Epithelial cell of proximal tubule (primary cell): ENCODE measurements around the gene TPCN1. TPM values are rescaled to one million over a fixed set of nuclear protein-coding genes. Genes with fewer than 3 reads are reported as not detected.

ENCODE experiments used
- DNase-seq: peaks from one replicate; pipeline ENCODE4 v3.0.0-alpha.2; 2011; ENCODE audit warnings: low read depth
- H3K4me3 ChIP-seq: 2 replicates; pipeline ENCODE4 v1.5.1; 2011; ENCODE audit warnings: low read depth, mild to moderate bottlenecking, low read length
- CTCF ChIP-seq: conservative IDR thresholded peaks from 2 replicates; pipeline ENCODE4 v1.5.1; 2012; ENCODE audit warnings: low read depth, mild to moderate bottlenecking, low read length
- total RNA-seq: library from RNA; depleted of rRNA; stranded (reverse); fragments of >200 nt; gene quantifications from 2 replicates; pipeline ENCODE4 v1.2.3, GENCODE V29; 2015

TPCN1 gene
- total RNA-seq, 1 donor from 2014 or later = 32.0 TPM

GRCh38 chr12:113186033-113186365, 35.3 kb upstream of the TPCN1 start:
- no peak for TF ChIP-seq CTCF
- no peak for DNase-seq
- peak overlapping the region; percentile 91 for H3K4me3 ChIP-seq

GRCh38 chr12:113186666-113187325, 34.5 kb upstream of the TPCN1 start:
- DNase-seq = no peak
- peak overlapping the region; percentile 91 for H3K4me3 ChIP-seq
- no peak for TF ChIP-seq CTCF

GRCh38 chr12:113189361-113189760, 31.9 kb upstream of the TPCN1 start:
- TF ChIP-seq CTCF = no peak
- DNase-seq = no peak
- no peak overlapping the region for H3K4me3 ChIP-seq

- no peak for TF ChIP-seq CTCF
- DNase-seq = no peak
- no peak overlapping the region for H3K4me3 ChIP-seq
These were observed 30.5 kb upstream of the TPCN1 start for GRCh38 chr12:113190761-113191160.

- TF ChIP-seq CTCF = no peak
- H3K4me3 ChIP-seq = no peak overlapping the region
- DNase-seq = no peak
These were observed 30.0 kb upstream of the TPCN1 start for GRCh38 chr12:113191227-113191626.

GRCh38 chr12:113194971-113195391, 26.3 kb upstream of the TPCN1 start:
- DNase-seq = no peak
- TF ChIP-seq CTCF = no peak
- no peak overlapping the region for H3K4me3 ChIP-seq

- no peak for TF ChIP-seq CTCF
- no peak overlapping the region for H3K4me3 ChIP-seq
- DNase-seq = no peak
These were observed 25.7 kb upstream of the TPCN1 start for GRCh38 chr12:113195598-113195997.
